AG04450 (cell line): ENCODE data around the gene SH3RF2. TPM values are rescaled to one million over a fixed set of nuclear protein-coding genes. Genes with fewer than 3 reads are reported as not detected.
A peak's percentile ranks its signal among the peaks of the same experiment; 100 is the strongest.
"Not testable (repeated sequence)": the region's sequence is repeated elsewhere in the genome, so short reads cannot be mapped to it uniquely, and the experiment has no call there.

ENCODE experiments used
- CTCF ChIA-PET: fragments of 300-600, 350-600 bp; formaldehyde crosslinking; extraction: SDS; loops from one replicate; lab custom pipeline; 2022; ENCODE audit warnings: antibody characterized with exemption, inconsistent platforms; lab: Charles Lee
- POLR2A ChIA-PET: fragments of 350-600 bp; formaldehyde crosslinking; extraction: SDS; loops from one replicate; lab custom pipeline; 2021; ENCODE audit warnings: antibody characterized with exemption, inconsistent platforms; lab: Yijun Ruan, JAX
- DNase-seq: peaks from one replicate; pipeline ENCODE4 v3.0.0-alpha.2; 2011; ENCODE audit warnings: low read depth, low spot score
- H3K27ac ChIP-seq: one replicate; pipeline ENCODE4 v1.5.1; 2012; ENCODE audit warnings: low read depth, low read length, control low read depth
- H3K27me3 ChIP-seq: one replicate; pipeline ENCODE4 v1.6.0; 2012; ENCODE audit warnings: low read length; ENCODE audit not compliant: control insufficient read depth, insufficient read depth
- H3K4me3 ChIP-seq: 2 replicates; pipeline ENCODE4 v1.5.1; 2011; ENCODE audit warnings: mild to moderate bottlenecking, low read depth, low read length, control low read depth
- H3K9me3 ChIP-seq: 2 replicates; pipeline ENCODE4 v1.5.1; 2012; ENCODE audit warnings: low read length; ENCODE audit not compliant: control insufficient read depth, insufficient read depth
- CTCF ChIP-seq: IDR thresholded peaks from 2 replicates; pipeline ENCODE4 v1.5.1; 2011; ENCODE audit warnings: low read depth, low read length, control low read depth, inconsistent platforms
- polyA minus RNA-seq: library from RNA; depleted of rRNA, polyadenylated mRNA; stranded (reverse); fragments of >200 nt; gene quantifications from 2 replicates; pipeline ENCODE4 v1.2.3, GENCODE V29; 2011; rRNA and poly(A)+ RNA removed
- polyA plus RNA-seq: library from polyadenylated mRNA; depleted of rRNA; stranded (reverse); fragments of >200 nt; gene quantifications from 2 replicates; pipeline ENCODE4 v1.2.3, GENCODE V29; 2011; rRNA removed

SH3RF2 gene
- polyA plus RNA-seq (0.87 and 1.1 TPM in 2 replicates), polyA minus RNA-seq (1.8 TPM in 2 replicates)

- peak within 1 kb of the TSS; percentile 59 for H3K4me3 ChIP-seq
- TF ChIP-seq CTCF, result no peak
- H3K9me3 ChIP-seq, result no peaks in the 10 kb centered on the region
- peak; percentile 36 for DNase-seq
- CTCF ChIA-PET, result no interaction called here
- no peaks in the 10 kb centered on the region for H3K27me3 ChIP-seq
- POLR2A ChIA-PET, result interaction anchor here (1.0 kb wide), 1 partner anchor 10 kb away, joined by 5 read pairs; no protein-coding TSS in a partner anchor
- no peak within 1 kb of the TSS for H3K27ac ChIP-seq
Observed at GRCh38 chr5:145936401-145937131, at the start of gene SH3RF2. TSS of gene SH3RF2 (plus strand) at chr5:145936578. CDS start at chr5:145937929, 1,351 bp downstream.

GRCh38 chr5:145887217-145887616 lies 49.2 kb upstream of the SH3RF2 start:
- H3K9me3 ChIP-seq, result peaks cover 4% of the 10 kb centered on the region
- no peak for DNase-seq
- ChIA-PET POLR2A (no interaction called here), CTCF (interaction anchor here (0.8 to 3.7 kb wide), 22 partner anchors 10 to 1683 kb away, joined by 3 to 31 read pairs (median 6); partner anchors contain the start of gene GRXCR2)
- no peaks in the 10 kb centered on the region for H3K27me3 ChIP-seq
- no peak overlapping the region for H3K27ac ChIP-seq
- TF ChIP-seq CTCF, result 0 out of 2 replicates have a peak, but pooled peaks have one; percentile 5
- no peak overlapping the region for H3K4me3 ChIP-seq

- H3K27me3 ChIP-seq, result no peaks in the 10 kb centered on the region
- CTCF ChIA-PET, result interaction anchor here (0.6 to 3.7 kb wide), 49 partner anchors 10 to 1684 kb away, joined by 3 to 31 read pairs (median 5); partner anchors contain the start of gene GRXCR2
- peaks cover 4% of the 10 kb centered on the region for H3K9me3 ChIP-seq
- DNase-seq, result no peak
- no peak overlapping the region for H3K4me3 ChIP-seq
- no peak overlapping the region for H3K27ac ChIP-seq
- POLR2A ChIA-PET, result interaction anchor here (0.6 kb wide), 1 partner anchor 978 kb away, joined by 3 read pairs; no protein-coding TSS in a partner anchor
- TF ChIP-seq CTCF, result peak; percentile 93
Observed at GRCh38 chr5:145887976-145888574, 48.3 kb upstream of the SH3RF2 start.

- Histone ChIP-seq H3K27ac (no peak overlapping the region), H3K27me3 (no peaks in the 10 kb centered on the region), H3K4me3 (no peak overlapping the region), H3K9me3 (peaks cover 4% of the 10 kb centered on the region)
- ChIA-PET POLR2A (no interaction called here), CTCF (interaction anchor here (1.1 to 3.7 kb wide), 3 partner anchors 20 to 1686 kb away, joined by 5 to 31 read pairs (median 7); no protein-coding TSS in a partner anchor)
- no peak for TF ChIP-seq CTCF
- no peak for DNase-seq
Observed at GRCh38 chr5:145889611-145890010, 46.8 kb upstream of the SH3RF2 start.

- CTCF ChIA-PET, DNase-seq, H3K9me3 ChIP-seq, H3K27me3 ChIP-seq, H3K4me3 ChIP-seq, POLR2A ChIA-PET, H3K27ac ChIP-seq: not testable (repeated sequence)
Observed at GRCh38 chr5:145891378-145891777, 45.0 kb upstream of the SH3RF2 start.
